Epithelial cell of esophagus (primary cell): ENCODE measurements around the gene ITPRID2.

Source experiments
- DNase-seq: peaks from one replicate; pipeline ENCODE4 v3.0.0; 2010; ENCODE audit warnings: low read depth
- H3K4me3 ChIP-seq: 2 replicates; pipeline ENCODE4 v1.5.1; 2011; ENCODE audit warnings: mild to moderate bottlenecking, low read length, control low read depth
- TF ChIP-seq, protein P1 (sequence below): IDR thresholded peaks from 2 replicates; pipeline ENCODE4 v1.5.1; 2011; ENCODE audit warnings: low read depth, mild to moderate bottlenecking, low read length, control low read depth, inconsistent platforms; ENCODE audit not compliant: insufficient read depth; ENCODE audit errors: missing control alignments

ITPRID2 gene

DNA sequence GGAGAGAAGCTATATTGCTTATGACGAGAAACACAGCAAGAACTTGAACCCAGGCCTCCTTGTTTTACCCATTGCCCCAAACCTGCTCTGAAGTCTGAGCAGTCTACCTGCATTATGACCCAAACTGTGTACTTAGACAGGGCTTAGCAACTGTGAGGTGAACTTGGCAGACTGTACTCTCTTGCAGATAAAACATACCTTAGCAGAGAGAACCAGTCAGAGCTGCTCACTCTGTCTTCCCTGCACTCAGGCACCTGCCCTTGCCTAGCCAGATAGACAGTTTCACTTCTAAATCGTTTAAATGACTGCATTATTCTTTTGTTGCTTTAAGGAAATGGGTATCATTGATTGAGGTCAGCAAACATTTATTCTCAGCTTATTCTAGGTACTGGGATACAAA, 20.3 kb downstream of the ITPRID2 start:
- TF ChIP-seq, protein P1, sequence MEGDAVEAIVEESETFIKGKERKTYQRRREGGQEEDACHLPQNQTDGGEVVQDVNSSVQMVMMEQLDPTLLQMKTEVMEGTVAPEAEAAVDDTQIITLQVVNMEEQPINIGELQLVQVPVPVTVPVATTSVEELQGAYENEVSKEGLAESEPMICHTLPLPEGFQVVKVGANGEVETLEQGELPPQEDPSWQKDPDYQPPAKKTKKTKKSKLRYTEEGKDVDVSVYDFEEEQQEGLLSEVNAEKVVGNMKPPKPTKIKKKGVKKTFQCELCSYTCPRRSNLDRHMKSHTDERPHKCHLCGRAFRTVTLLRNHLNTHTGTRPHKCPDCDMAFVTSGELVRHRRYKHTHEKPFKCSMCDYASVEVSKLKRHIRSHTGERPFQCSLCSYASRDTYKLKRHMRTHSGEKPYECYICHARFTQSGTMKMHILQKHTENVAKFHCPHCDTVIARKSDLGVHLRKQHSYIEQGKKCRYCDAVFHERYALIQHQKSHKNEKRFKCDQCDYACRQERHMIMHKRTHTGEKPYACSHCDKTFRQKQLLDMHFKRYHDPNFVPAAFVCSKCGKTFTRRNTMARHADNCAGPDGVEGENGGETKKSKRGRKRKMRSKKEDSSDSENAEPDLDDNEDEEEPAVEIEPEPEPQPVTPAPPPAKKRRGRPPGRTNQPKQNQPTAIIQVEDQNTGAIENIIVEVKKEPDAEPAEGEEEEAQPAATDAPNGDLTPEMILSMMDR: no peak
- DNase-seq: no peak
- no peak overlapping the region for H3K4me3 ChIP-seq

DNA sequence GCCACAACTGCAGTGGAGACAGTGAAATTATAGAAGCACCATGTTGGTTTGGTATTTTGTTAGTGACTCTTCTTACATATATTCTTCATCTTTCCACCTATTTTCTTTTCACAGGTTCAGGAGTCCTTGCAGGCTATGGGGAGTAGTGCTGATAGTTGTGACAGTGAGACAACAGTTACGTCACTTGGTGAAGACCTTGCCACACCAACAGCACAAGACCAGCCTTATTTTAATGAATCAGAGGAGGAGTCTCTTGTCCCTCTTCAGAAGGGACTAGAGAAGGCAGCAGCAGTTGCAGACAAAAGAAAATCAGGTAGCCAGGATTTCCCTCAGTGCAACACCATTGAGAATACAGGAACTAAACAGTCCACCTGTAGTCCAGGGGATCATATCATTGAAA, 23.6 kb downstream of the ITPRID2 start:
- TF ChIP-seq, protein P1: no peak
- peak; percentile 35 for DNase-seq
- H3K4me3 ChIP-seq: no peak overlapping the region

DNA sequence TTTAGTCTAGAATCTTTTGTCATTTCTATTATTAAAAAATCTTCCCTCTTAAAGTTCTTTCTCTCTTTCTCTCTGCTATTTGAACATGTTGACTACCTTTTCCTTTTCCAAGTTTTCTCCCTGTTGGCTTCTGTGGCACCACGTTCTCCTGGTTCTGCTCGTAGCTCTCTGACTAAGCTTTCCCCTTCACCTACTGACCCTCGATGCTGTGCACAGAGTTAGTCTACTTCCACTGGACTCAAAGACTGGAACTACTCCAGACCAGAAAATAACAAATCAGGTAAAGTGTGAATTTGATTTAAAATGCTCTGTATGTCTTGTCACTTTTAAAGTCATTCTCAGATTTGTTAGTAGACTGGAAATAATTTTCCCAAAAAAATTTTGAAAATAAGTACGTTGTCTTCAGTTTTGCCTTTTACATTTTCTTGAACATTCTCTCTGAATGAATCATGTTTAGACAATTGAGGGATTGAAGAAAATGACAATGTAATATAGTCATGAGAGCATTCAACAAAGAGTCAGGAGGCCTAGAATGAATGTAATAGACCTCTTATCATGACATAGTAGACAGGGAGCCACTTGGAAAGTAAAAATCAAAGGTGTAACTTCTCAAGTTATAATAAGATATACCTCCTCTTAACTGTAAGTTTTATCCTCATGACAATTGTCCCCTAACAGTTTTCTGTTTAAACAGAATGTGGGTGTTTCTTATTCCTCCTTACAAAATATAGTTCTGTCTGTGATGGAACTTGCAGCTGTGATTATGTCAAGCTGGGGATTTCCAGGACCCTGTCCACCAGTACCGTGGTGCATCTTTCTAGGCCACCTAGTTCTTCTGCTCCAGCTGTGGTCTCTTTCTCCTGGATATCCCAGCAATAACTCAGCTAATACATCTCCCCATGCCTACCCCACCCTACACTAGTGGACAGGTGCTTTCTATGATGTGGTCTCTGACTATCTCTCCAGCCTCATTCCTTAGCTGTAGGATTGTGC, 25.5 kb downstream of the ITPRID2 start:
- TF ChIP-seq, protein P1: no peak
- H3K4me3 ChIP-seq: no peak overlapping the region
- peak; percentile 27 for DNase-seq

DNA sequence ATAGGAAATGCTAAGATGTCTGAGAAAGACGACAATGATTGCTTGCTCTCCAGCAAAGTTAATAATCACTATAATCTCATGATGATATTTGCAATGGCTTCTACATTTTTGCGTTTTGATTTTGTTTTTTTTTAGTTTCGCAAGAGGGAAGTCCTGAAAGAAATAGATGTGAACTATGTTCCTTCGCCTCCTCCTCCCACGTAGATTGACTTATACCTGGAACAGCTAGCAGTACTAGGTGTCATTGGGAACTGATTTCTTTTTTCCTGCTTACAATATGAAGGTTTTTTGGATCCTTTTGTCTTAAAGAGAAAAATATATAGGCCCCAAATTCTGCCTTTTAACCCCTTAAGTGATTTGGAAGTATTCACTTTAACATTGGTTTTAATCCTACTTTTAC, 26.7 kb downstream of the ITPRID2 start:
- no peak for DNase-seq
- H3K4me3 ChIP-seq: no peak overlapping the region
- TF ChIP-seq, protein P1: no peak

DNA sequence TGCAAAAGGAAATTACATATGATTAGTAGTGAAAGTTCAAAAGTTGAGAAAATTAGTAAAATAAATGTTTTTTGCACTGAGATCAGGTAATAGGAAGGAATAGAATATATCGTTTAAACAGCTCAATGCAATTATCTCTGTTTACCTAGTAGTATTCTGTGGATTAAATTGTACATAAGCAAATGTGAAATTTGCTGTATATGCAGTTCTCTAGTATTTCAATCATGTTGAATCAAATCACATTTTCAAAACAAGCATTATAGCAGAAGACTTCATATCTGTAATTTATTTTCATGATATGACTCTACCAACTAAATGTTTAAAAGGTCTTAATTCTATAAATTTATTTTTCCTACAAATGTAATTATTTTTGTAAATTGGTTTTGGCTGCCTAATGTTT, 31.6 kb downstream of the ITPRID2 start:
- TF ChIP-seq, protein P1: no peak
- no peak overlapping the region for H3K4me3 ChIP-seq
- no peak for DNase-seq

DNA sequence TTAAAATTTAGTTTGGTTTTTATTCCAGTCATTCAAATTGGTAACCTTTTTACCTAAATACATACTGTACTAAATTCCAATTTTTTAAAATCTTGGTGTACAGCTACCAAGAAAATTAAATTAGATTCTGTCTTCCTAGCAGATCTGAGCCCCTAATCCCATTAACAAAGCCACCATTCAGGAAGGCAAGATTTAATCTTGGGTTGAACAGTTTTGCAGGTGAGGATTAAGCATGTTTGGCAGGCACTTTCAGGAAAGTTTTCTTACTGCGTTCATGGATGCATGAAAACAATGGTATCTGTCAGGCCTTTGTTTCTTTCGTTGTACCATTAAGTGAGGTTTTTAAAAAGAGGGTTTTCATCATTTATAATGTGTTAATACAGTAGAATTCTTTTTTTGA, 32.8 kb downstream of the ITPRID2 start:
- no peak overlapping the region for H3K4me3 ChIP-seq
- TF ChIP-seq, protein P1: no peak

DNA sequence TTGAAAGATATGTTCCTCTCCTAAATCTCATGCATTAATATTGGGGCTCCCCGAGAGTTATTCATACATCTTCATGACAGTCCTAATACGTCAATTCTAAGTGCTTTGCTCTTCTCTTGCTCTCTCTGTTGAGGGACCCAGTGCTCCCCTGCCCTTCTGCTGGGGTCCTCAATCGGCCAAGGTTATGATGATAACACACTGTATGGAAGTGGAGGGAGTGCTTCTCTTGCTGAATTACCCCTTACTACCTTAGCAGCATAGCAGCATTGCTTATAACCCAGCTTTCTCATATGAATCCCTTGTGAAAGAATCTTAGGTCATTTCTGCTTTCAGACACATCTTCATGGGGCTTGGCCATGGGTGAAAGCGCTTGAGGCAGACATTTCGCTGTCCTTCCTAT, 43.2 kb downstream of the ITPRID2 start:
- no peak for DNase-seq
- TF ChIP-seq, protein P1: no peak
- H3K4me3 ChIP-seq: no peak overlapping the region

More for the DNA sequence above, 32.8 kb downstream of the ITPRID2 start:
- no peak for DNase-seq
